HG03280 (cell line): ENCODE results near the gene TRIM54.

Source experiments
- ATAC-seq: cut with Tn5 transposase; IDR thresholded peaks from one replicate; pipeline ENCODE4 v1.9.1; 2021; ENCODE audit warnings: mild to moderate bottlenecking, moderate library complexity; ENCODE audit not compliant: unreplicated experiment

Gene TRIM54

DNA sequence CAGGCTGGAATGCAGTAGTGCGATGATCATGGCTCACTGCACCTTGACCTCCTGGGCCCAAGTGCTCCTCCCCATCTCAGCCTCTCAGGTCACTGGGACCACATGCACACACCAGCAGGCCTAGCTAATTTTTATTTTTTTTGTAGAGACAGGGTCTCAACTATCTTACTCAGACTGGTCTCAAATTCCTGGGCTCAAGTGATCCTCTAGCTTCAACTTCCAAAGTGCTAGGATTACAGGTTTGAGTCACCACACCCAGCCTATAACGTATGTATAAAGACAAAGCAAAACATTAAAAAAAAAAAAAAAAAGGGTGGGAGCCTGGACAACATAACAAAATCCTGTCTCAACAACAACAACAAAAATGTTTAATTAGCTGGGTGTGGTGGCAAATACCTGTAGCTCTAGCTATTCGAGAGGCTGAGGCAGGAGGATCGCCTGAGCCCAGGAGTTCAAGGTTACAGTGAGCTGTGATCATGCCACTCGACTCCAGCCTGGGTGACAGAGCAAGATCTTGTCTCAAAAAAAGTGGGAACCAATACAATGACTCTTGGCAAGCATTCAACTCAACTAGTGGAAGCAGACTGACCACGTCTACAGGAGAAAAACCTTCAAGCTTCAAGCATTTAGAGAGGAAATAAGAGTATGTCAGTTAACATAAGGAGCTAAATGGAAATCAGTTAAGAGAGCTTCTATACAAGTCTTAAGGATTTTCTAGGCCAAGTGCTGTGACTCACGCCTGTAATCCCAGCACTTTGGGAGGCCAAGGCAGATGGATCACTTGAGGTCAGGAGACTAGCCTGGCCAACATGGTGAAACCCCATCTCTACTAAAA is 71.8 kb downstream of the TRIM54 start:
- ATAC-seq = no peak

GRCh38 chr2:27354597-27354927 is 72.3 kb downstream of the TRIM54 start:
- no peak for ATAC-seq

GRCh38 chr2:27356056-27356381 is 73.8 kb downstream of the TRIM54 start:
- peak; percentile 34 for ATAC-seq

DNA sequence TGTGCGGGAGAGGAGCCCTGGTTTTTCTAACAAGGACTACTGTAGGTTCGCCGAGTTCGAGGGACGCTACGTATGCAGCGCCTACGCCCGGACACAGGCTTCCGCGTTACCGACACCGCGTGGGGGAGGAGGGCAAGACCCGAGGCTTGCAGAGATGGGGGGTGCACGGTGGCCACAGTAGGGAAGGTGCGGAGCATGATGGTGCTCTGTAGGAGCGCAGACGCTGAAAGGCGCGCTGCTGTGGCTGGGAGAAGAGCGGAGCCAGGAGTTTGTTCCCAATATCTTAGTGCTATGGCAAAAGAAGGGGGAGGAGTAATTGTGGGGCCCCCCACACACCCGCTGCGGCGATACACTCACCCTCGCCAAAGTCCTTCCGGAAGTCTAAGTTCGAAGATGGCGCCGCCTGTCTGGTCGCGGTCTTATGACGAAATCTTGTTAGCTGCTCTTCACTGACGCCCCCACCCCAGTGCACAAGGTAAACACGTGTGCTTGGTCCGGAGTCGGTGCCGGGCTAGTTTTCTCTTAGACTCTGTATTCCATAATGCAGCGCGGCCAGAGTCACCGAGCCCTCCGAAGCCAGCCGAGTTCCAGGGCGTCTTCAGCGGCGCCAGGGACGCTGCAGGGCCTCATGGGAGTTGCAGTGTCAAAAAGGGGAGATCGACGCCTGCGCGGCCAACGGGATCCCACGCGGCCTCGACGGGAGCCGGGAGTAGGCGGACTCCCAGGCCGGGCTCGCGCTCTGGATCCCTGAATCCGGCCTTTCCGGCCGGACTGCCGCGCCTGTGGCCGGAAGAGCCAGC is 74.4 kb downstream of the TRIM54 start, which contains the start of gene GTF3C2:
Gene GTF3C2, minus strand, starts transcription at position 383 of the 800 bp plus-strand sequence. CDS start 13,210 bp downstream, outside the sequence.
- peak; percentile 79 for ATAC-seq
